Stimulated activated CD4-positive, alpha-beta T cell treated with anti-CD3 and anti-CD28 coated beads, Interleukin-4, amount 100 ng/mL, for 48 hours (primary cell): ENCODE data around the gene AP1S3.
"Not testable (repeated sequence)": the region's sequence is repeated elsewhere in the genome, so short reads cannot be mapped to it uniquely, and the experiment has no call there.

ENCODE experiments used
- DNase-seq, 2 donors: peaks; one replicate each; pipeline ENCODE4 v3.0.0-alpha.2; 2020; ENCODE audit warnings: low read depth in 2 of 2

AP1S3 gene

GRCh38 chr2:223837287-223838061 is at the start of gene AP1S3:
Gene AP1S3, minus strand, starts transcription at chr2:223837582. Its CDS starts 132 bp downstream, at chr2:223837450.
- DNase-seq: peak; percentile 62 to 67

- DNase-seq: no peak
Observed at GRCh38 chr2:223887127-223887526, 49.7 kb upstream of the AP1S3 start.

GRCh38 chr2:223886726-223887125 is 49.3 kb upstream of the AP1S3 start:
- no peak for DNase-seq

- DNase-seq: no peak
Observed at GRCh38 chr2:223884399-223884798, 47.0 kb upstream of the AP1S3 start.

GRCh38 chr2:223882715-223883114 is 45.3 kb upstream of the AP1S3 start:
- DNase-seq: no peak

GRCh38 chr2:223880796-223881195 is 43.4 kb upstream of the AP1S3 start:
- no peak for DNase-seq

GRCh38 chr2:223877721-223878410 is 40.5 kb upstream of the AP1S3 start:
- DNase-seq: no peak

- DNase-seq: no peak
Observed at GRCh38 chr2:223873672-223874071, 36.3 kb upstream of the AP1S3 start.

- DNase-seq: not testable (repeated sequence)
Observed at GRCh38 chr2:223872772-223873171, 35.4 kb upstream of the AP1S3 start.

- DNase-seq: not testable (repeated sequence)
Observed at GRCh38 chr2:223871661-223872060, 34.3 kb upstream of the AP1S3 start.

- DNase-seq: no peak
Observed at GRCh38 chr2:223870840-223871611, 33.6 kb upstream of the AP1S3 start.

- no peak for DNase-seq
Observed at GRCh38 chr2:223868005-223868404, 30.6 kb upstream of the AP1S3 start.

- no peak for DNase-seq
Observed at GRCh38 chr2:223865907-223866508, 28.6 kb upstream of the AP1S3 start.

GRCh38 chr2:223865124-223865523 is 27.7 kb upstream of the AP1S3 start:
- DNase-seq: no peak

- no peak for DNase-seq
Observed at GRCh38 chr2:223863491-223863890, 26.1 kb upstream of the AP1S3 start.

GRCh38 chr2:223860809-223861738 is 23.7 kb upstream of the AP1S3 start:
- DNase-seq: no peak

- no peak for DNase-seq
Observed at GRCh38 chr2:223859070-223859469, 21.7 kb upstream of the AP1S3 start.

GRCh38 chr2:223856584-223856983 is 19.2 kb upstream of the AP1S3 start:
- no peak for DNase-seq

GRCh38 chr2:223856021-223856420 is 18.6 kb upstream of the AP1S3 start:
- DNase-seq: no peak

GRCh38 chr2:223855426-223855825 is 18.0 kb upstream of the AP1S3 start:
- DNase-seq: no peak

GRCh38 chr2:223854741-223855140 is 17.4 kb upstream of the AP1S3 start:
- DNase-seq: no peak
